Panc1 (cell line): ENCODE results near the gene HS3ST3A1.

Experiments
- POLR2AphosphoS5 ChIP-seq: IDR thresholded peaks from 2 replicates; pipeline ENCODE4 v1.6.1; 2012; ENCODE audit warnings: mild to moderate bottlenecking, low read depth, low read length, moderate library complexity
- TCF7L2 ChIP-seq: IDR thresholded peaks from 2 replicates; pipeline ENCODE4 v1.6.1; 2011; ENCODE audit warnings: mild to moderate bottlenecking, low read depth, low read length, inconsistent platforms
- TF ChIP-seq, protein P1 (sequence below): fragments of 450-650 bp; IDR thresholded peaks from 2 replicates; pipeline ENCODE4 v1.5.1; 2017; ENCODE audit warnings: mild to moderate bottlenecking

DNA sequence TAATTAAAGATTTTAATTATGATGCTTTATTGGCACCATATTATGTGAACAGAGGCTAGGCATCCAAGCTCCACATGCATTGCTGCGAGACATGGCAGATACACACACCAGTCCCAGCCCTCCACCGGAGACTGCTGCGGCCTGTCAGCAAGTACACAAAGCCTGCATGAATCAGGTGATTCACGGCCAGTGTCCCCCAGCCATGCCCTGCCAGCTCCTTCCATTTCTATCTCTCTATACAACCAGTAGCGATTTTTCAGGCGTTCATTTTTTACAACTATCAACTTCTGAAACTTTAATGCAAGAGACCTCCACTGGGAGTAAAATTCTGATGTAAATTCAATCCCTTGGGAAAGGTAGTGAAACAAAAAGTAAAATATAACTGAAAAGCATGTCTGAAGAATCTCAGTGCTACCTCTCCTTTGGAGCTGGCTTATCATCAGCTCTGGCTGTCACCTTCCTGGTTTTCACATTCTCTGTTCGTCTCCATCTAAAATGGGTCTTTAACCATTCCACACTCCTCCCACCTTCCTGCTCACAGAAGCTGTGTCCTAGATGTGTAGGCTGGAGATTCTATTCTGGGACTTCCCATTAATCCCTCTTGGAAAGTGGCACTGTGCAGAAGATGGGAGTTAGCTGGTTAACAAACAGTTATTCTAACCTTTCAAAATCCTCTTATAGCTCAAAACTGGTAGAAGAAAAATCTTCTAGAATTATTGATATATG lies 32.2 kb downstream of the HS3ST3A1 start:
- TF ChIP-seq TCF7L2 (no peak), POLR2AphosphoS5 (no peak)
- TF ChIP-seq, protein P1, sequence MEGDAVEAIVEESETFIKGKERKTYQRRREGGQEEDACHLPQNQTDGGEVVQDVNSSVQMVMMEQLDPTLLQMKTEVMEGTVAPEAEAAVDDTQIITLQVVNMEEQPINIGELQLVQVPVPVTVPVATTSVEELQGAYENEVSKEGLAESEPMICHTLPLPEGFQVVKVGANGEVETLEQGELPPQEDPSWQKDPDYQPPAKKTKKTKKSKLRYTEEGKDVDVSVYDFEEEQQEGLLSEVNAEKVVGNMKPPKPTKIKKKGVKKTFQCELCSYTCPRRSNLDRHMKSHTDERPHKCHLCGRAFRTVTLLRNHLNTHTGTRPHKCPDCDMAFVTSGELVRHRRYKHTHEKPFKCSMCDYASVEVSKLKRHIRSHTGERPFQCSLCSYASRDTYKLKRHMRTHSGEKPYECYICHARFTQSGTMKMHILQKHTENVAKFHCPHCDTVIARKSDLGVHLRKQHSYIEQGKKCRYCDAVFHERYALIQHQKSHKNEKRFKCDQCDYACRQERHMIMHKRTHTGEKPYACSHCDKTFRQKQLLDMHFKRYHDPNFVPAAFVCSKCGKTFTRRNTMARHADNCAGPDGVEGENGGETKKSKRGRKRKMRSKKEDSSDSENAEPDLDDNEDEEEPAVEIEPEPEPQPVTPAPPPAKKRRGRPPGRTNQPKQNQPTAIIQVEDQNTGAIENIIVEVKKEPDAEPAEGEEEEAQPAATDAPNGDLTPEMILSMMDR: no peak
